ENCODE results near the gene SLC30A10.
"Not testable (repeated sequence)": the region's sequence is repeated elsewhere in the genome, so short reads cannot be mapped to it uniquely, and the experiment has no call there.

Gene SLC30A10

DNA sequence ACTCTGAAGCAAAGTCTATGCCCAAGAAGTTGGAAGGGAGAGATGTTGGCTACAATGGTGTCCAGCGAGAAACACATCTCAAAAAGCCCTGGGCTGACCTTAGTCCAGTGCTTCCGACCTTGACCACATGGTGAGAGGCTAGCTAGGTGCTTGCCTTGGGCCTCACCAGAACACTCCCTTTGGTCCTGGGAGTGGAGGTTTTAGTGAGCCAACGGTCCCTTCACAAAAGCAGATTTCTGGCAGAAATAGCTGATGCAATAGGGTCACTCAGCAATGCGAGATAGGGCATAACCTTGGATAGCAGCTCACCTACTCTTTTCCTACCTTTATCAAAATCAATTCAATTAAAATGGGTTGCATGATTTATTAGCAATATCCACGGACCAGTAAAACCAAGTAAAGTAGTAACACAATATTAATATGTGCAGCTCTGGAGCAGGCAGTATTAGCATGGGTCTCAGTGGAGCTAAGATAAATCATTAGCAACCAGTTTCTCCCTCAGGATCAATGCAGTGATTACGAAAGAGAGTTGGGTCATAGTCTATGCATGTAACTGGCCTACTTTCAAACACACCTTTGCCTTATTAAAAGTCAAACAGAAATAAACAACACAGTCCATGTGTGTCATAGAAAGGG lies 1.9 kb downstream of the SLC30A10 start:
- no peak for DNase-seq

DNA sequence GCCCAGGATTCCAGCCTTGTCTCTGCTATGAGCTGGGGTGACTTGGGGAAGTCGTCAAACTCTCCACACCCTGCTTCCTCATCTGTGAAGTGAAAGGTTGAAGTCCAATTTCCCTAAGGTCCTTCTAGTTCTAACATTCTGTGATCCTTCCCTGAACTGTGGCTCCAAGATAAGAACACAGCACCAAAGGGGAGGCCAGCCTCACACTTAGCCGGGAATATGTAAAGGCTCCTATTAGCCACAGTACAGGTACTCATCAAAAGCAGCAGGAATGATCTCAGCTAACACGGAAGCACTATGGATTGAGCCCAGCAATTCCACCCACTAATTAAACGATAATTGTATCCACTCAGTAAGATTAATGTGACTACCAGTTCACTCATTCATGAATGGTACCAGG lies 4.0 kb downstream of the SLC30A10 start:
- no peak for DNase-seq

DNA sequence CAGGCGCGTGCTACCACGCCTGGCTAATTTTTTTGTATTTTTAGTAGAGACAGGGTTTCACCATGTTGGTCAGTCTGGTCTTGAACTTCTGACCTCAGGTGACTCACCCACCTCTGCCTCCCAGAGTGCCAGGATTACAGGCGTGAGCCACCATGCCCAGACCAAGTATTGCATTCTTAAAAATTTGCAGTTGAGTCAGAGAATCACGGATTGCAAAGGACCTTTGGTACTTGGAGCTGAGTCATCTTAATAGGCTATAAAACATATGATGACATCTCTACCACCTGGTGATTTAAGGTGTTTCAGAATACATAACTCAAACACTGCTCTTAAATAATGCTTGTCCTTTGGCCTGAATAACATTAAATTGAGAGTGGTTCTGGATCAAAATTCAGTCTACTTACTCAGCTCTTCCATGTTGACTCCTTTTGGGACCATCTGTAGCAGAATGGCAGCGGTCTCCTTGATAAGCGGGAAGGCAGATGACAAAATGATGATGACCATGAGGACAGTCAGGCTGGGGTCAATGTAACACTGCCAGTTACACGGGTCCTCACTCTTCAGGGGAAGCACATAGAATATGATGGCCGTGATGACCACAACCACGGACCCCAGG lies 10.4 kb downstream of the SLC30A10 start:
- no peak for DNase-seq

DNA sequence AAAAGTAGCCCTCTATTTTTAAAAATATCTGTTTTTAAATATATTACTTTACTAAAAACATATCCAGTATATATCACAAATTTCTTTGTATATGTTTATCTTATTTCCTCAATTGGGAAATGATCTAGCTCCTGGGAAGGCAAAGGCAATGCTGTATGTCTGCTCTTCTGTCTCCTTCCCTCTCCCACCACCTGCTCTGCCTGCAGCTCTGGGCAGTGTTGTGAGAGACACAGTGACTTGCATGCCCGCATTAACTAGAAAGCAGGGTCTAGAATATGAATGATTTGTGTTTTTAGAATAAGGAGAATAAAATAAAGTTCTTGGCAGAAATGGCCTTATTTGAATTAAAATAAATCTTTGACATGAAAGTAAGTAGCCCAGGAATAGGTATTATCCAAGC lies 11.1 kb downstream of the SLC30A10 start:
- no peak for DNase-seq

DNA sequence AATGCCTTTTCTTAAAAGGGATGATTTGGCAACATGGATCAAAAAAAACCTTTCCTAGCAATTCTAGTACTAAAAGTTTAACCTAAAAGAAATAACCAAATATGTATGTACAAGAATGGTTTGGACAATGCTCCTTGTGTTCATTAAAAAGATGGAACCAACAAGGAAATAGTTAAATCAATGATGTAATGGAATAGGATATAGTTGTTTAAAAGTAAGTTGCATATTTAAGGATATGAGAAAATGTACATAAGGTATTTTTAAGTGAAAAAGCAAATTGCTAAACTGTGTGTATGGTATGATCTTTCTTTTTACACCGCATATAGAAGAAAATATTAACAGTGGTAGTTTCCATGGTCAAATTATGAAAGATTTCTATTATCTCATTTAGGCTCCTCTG lies 12.1 kb downstream of the SLC30A10 start:
- no peak for DNase-seq

DNA sequence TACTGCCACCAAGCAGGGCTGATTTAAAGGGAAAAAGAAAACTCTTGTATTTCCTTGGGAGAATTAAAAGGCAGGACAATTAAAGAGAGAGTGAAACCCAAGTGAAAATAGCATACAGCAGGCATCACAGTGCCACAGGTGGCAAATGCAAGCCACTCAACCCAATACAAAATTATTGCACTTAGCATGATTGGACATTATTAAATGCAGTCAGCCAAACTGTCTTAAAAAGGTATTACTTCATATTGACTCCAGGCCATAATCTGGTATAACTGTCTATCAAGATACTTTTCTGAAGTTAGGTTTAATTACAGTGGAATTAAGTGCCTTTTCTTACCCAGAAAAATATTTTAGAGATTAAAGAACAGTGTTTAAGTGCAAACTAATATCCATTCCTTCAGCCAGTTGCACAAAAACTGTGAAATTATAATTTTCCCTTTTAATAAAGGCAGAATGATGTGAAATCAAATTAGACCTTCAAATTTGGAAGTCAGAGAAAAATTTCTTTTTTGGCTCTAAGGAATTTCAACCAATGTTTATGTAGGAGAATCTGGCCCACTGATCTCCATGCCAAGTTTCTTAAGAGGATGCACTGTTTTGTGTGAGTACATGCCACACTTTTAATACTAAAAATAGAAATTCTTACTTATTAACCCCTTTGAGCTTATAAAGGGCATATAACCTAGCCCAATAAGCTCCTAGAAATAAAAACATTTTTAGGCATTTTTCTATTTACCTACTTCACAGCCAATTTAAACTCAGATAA lies 15.2 kb downstream of the SLC30A10 start:
- DNase-seq: no peak

DNA sequence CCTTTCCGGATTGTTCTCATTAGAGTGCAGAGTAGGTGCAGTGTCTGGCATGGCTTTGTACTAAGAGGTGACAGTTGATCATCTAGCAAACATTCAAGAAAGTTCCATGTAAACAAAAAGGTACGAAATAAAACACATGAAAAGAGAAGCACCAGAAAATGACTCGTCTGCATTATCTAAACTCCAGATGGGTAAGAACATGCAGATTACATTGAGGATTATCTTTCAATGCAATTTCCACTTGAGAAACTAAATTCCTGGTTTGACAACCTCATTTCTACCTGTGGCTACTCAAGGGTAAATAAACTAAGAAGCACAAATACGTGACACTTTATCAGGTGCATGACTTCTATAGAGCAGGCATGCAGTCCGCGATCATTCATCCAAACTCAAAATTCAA lies 17.6 kb downstream of the SLC30A10 start:
- DNase-seq: no peak

DNA sequence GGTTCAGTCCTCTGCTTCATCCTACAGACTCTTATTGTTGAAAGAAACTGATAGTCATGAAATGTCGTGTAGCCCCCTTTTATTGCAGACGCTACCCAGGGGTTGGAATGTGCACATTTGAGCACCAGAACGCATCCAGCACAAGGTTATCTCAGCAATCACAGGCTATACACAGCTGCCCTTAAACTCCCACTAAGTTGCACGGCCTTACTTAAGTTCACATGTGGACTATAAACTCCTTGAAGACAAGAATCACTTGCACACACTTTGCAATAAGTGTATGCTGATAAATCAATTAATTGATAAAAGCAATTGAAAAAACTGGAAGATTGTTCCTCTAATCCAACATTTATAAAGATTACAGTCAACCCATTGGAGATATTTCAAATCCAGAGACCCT lies 18.9 kb downstream of the SLC30A10 start:
- no peak for DNase-seq

DNA sequence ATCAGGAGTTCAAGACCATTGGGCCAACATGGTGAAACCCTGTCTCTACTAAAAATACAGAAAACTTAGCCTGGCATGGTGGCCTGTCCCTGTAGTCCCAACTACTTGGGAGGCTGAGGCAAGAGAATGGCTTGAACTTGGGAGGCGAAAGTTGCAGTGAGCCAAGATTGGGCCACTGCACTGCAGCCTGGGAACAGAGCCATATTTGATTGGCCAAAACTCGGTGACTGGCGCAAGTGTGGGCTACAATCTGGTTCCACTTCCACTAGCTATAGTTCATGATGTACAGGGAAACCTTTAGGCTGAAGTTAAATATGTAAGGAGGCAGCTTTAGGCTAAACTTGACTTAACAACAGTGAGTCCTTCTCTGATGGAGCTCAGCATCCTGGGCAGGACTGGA lies 20.2 kb downstream of the SLC30A10 start:
- no peak for DNase-seq

DNA sequence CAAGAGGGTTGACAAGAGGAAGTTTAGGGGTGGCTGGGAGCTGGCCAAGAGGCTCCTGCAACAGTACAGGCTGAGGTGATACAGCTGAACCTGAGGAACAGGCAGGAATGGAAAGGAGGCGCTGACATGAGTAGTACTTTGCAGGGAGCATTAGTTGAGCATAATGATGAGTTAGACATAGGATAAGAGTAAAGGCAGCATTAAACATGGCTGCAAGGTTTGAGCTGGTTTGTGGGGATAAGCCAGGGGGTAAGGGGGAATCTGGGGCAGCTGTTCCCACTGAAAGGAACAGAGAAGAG lies 20.6 kb downstream of the SLC30A10 start:
- DNase-seq: no peak

DNA sequence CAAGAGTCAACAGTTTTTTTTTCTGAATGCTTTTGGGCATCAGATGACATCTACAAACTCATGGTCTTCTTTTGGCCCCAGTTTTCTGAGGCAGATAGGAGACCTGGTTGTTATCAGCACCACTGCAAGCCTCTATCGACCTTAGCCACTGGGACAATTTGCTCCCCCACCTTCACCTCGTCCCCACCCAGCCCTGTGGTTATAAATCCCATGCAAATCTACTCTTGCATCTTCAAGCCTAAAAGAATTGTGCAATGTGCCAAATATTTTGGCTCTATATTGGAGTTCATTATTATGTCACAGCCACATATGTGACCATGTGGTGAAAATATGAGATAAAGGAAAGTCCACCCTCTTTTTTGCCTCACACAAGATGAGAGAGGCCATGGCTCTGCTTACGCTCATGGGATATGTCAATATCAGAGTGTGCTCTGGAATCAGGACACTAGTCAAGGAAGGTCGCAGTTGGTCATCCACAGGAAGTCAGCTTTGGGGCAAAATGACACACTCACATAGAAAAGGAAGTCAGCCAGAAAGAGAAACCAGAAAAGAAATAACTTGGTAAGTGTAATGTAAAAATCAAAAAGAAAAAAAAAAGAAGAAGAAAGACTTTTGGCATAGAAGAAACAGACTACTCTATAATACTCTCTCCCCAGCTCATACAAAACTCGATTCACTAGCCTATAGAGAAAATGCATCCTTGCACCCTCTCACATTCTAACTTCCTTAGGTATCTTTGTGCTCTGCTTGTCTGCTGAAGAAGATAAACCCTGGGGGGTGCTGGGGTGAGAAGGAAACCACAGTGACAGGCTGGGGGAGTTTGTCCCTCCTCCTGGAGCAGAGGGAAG lies 21.2 kb downstream of the SLC30A10 start:
- no peak for DNase-seq

DNA sequence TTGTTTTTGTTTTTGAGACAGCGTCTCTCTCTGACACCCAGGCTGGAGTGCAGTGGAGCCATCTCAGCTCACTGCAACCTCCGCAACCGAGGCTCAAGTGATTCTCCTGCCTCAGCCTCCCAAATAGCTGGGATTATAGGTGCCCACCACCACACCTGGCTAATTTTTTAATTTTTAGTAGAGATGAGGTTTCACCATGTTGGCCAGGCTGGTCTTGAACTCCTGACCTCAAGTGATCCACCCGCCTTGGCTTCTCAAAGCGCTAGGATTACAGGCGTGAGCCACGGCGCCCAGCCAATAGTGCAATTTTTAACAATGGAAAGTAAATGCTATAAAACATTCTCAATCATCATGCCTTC lies 21.8 kb downstream of the SLC30A10 start:
- not testable (repeated sequence) for DNase-seq

DNA sequence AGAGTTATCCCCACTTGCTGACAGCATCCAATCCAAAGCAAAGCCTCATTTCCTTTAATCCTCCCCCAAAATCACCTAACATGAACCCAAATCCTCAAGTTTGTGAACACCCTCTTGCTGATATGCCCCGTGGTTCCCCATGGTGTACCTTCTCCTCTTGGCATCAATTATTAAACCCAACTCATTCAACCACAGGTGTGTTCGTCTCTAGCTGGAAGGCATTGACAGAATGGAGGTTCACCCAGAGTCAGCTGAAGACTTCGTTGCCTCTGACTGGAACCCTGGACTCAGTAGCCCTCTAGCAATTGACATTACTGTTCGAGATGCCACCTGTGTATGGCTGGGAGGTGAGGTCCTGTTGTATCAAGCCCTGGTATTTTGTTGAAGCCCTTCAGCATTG lies 22.8 kb downstream of the SLC30A10 start:
- no peak for DNase-seq

DNA sequence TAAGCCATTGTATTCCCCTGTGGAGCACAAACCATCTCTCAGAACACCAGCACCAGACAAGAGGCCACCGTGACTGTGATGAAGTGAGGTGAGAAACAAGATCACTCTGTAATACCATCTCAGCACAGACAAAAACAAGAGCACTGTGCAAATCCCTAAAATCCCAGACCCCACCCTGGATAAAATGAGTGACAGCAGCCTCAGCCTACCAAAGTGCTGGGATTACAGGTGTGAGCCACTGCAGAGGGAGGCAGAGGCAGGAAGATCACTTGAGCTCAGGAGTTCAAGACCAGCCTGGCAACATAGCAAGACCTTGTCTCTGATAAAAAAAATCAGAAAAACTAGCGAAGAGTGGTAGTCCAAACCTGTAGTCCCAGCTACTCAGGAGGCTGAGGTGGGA lies 23.4 kb downstream of the SLC30A10 start:
- DNase-seq: no peak

DNA sequence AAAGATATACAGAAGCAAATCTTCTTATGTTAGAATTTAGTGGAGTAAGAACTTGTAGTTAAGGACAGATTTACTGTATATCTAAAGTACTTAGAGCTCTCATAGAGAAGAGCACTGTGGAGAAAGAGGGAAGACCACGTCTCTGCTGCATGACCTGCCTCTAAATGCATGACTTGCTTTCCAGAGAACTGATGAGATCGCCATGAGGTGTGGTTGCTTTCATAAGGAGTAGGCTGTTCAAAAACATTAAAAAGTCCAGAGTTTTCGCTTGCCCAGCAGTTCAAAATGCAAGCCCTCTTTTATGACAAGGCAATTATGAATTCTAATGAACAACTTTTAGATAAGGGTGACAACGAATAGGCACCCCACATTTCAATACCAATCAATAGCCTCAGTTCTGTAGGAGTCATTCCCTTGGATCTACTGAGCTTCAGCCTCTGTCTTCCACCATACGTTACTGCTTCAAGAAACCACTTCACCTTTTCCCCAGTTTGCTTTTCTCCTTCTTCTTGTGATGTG lies 24.9 kb downstream of the SLC30A10 start:
- no peak for DNase-seq

DNA sequence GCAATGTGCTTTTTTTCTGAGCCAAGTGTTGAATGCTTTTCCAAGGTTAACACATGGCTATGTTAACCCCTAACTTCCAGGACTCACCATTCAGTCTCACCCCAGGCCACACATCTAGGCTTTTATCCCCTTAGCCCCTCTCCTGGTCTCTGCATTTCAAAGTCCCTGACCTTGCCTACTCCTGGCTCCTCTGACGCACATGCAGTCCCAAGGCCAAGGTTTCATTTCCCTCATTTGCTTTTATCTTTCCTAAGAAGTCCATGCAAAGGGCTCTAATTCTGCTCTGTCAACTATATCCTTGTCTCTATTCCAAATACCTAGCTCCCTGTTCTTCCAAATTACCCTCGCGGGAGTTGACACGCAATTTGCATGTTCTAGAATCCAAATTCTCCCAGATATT lies 25.4 kb downstream of the SLC30A10 start:
- DNase-seq: no peak

DNA sequence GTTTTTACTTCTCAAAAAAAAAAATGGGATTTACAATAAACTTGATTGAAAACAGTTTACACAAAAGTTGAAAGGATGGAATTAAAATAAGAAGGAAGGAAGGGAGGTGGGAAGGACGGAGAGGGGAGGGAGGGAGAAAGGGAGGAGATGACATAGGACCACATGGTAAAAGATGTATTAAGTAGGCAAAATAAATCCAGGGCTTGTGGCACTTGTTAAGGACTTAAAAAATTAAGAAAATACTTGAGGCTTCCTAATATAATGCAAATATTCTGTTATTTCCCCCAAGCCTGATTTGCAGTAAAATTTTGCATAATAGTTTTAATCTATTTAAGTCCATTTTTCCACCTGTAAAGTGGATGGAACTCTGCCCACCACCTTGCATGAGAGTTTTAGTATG lies 27.5 kb downstream of the SLC30A10 start:
- DNase-seq: no peak

DNA sequence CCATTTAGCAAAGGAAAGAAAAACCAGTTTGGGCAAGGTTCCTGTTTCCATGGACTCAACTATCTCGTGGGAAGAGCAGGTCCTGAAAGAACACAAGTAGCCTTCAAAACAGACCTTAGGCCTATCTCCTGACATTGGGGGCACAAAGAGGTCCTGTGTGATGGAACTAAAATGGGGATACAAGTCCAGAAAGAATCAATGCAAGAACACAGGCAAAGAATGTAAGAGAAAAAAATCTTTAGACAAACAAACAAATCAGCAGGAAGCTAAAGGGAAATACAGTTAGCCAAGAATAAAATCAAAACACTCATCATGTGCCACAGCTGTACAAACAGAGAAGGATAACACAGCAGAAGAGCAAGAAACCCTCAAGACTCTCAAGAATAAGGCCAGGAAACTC lies 28.2 kb downstream of the SLC30A10 start:
- DNase-seq: no peak

DNA sequence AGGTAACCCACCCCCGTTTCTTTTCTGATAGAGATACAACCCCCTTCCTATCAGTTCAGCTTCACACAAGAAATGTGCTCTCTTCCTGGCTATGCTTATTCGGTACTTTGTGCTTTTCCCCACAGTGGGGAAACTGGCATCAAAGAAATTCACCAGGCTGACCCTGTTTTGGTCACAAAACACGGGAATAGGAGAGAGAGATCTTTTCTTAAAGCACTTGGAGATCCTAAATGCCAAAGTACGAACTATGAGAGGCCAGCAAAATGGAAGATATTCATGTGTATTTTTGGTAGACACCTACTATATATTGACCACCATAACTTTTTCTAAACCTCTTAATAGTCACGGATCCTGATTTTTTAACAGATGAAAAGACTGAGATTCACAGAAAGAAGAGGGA lies 30.0 kb downstream of the SLC30A10 start:
- DNase-seq: no peak

DNA sequence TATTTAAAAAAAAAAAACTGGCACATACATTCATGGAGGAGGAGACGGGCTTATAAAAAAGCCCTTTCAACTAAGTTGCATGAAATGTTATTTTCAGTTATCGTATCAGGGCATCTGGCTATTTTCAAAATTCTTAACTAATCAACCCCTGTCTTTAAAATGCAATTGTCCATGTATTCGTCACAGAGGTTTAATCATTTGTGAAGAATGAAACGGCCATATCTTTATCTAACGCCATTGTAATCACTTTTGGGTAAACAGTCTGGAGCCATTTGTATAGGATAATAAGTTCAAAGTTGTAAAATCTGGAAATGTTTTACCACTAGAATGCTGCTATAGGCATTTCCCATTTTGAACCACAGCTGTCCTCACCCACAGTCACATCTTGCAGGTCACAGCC lies 30.4 kb downstream of the SLC30A10 start:
- no peak for DNase-seq

DNA sequence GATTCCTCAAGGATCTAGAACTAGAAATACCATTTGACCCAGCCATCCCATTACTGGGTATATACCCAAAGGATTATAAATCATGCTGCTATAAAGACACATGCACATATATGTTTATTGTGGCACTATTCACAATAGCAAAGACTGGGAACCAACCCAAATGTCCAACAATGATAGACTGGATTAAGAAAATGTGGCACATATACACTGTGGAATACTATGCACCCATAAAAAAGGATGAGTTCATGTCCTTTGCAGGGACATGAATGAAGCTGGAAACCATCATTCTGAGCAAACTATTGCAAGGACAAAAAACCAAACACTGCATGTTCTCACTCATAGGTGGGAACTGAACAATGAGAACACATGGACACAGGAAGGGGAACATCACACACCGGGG lies 36.1 kb downstream of the SLC30A10 start:
- DNase-seq: not testable (repeated sequence)

DNA sequence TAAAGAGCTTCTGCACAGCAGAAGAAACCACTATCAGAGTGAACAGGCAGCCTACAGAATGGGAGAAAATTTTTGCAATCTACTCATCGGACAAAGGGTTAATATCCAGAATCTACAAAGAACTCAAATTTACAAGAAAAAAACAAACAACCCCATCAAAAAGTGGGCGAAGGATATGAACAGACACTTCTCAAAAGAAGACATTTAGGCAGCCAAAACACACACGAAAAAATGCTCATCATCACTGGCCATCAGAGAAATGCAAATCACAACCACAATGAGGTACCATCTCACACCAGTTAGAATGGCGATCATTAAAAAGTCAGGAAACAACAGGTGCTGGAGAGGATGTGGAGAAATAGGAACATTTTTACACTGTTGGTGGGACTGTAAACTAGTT lies 36.5 kb downstream of the SLC30A10 start:
- not testable (repeated sequence) for DNase-seq

DNA sequence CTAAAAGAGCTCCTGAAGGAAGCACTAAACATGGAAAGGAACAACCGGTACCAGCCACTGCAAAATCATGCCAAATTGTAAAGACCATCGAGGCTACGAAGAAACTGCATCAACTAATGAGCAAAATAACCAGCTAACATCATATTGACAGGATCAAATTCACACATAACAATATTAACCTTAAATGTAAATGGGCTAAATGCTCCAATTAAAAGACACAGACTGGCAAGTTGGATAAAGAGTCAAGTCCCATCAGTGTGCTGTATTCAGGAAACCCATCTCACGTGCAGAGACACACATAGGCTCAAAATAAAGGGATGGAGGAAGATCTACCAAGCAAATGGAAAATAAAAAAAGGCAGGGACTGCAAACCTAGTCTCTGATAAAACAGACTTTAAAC lies 39.7 kb downstream of the SLC30A10 start:
- not testable (repeated sequence) for DNase-seq

DNA sequence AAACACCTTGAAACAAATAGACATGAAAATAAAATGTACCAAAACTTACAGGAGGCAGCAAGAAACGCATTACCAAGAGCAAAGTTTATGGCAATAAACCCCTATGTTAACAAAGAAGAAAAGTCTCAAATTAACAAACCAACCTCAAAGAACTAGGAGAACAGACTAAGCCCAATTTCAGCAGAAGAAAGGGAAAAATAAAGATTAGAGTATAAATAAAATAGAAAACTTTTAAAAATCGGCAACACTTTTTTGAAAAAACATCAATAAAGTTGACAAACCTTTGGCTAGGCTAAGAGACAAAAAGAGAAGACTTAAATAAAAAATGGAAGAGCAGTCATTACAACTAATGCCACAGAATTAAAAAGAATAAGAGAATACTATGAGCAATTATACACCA lies 42.7 kb downstream of the SLC30A10 start:
- no peak for DNase-seq
